Heart right ventricle (tissue), 16 donors: Measurements from ENCODE around the gene TULP4. TPM values are rescaled to one million over a fixed set of nuclear protein-coding genes. Genes with fewer than 3 reads are reported as not detected.

Experiments used
- ATAC-seq, 8 donors: fragments of 200-7000 bp; cut with Tn5 transposase; one replicate each; pipeline ENCODE4 v1.9.1; 2020; ENCODE audit warnings: mild to moderate bottlenecking in 8 of 8, moderate library complexity in 8 of 8, moderate number of reproducible peaks in 1 of 8
- DNase-seq, 2 donors: peaks; one replicate each; pipeline ENCODE4 v3.0.0-alpha.2; 2020
- H3K27ac ChIP-seq, 10 donors: fragments of 200-600 bp; sonication (generic) in 2 of 10; one replicate each; pipeline versions ENCODE4 v1.5.0 to v1.8.0; 2020 to 2022; ENCODE audit warnings: mild to moderate bottlenecking in 3 of 10
- H3K27me3 ChIP-seq, 7 donors: fragments of 200-600 bp; one replicate each; pipeline ENCODE4 v1.8.0; 2021 to 2022; ENCODE audit warnings: mild to moderate bottlenecking in 2 of 7
- H3K36me3 ChIP-seq, 9 donors: fragments of 200-600 bp; sonication (generic) in 1 of 9; one replicate each; pipeline versions ENCODE4 v1.5.0 to v1.8.0; 2020 to 2022; ENCODE audit warnings: mild to moderate bottlenecking in 2 of 9
- H3K4me1 ChIP-seq, 9 donors: fragments of 200-600 bp; sonication (generic) in 1 of 9; one replicate each; pipeline versions ENCODE4 v1.5.0 to v1.8.0; 2020 to 2022; ENCODE audit warnings: mild to moderate bottlenecking in 4 of 9
- H3K4me3 ChIP-seq, 10 donors: fragments of 200-600 bp; sonication (generic) in 2 of 10; one replicate each; pipeline versions ENCODE4 v1.5.0 to v1.8.0; 2020 to 2022; ENCODE audit warnings: mild to moderate bottlenecking in 7 of 10, moderate library complexity in 2 of 10
- H3K9me3 ChIP-seq, 11 donors: fragments of 200-600 bp in 10 of 11; sonication (generic) in 2 of 11; one replicate each; pipeline versions ENCODE4 v1.5.0 to v1.8.0; 2013 to 2022; ENCODE audit warnings: mild to moderate bottlenecking in 2 of 11, control low read depth in 1 of 11, moderate library complexity in 1 of 11
- CTCF ChIP-seq, 9 donors: fragments of 200-600 bp; sonication (generic) in 2 of 9; IDR thresholded peaks; one replicate each; pipeline versions ENCODE4 v1.5.0 to v1.8.0; 2021 to 2022; ENCODE audit warnings: antibody characterized with exemption in 9 of 9, mild to moderate bottlenecking in 5 of 9, moderate library complexity in 1 of 9
- WGBS, 2 donors: extraction: QIAGEN DNeasy Blood & Tissue Kit; methylation state at CpG; one replicate each; pipeline ENCODE4 v1.1.7; 2013; ENCODE audit warnings: inconsistent platforms in 1 of 2; 5-methylcytosine and 5-hydroxymethylcytosine counted together
- intact Hi-C, 10 donors: fragments of 100-400 bp; cut with DNase I; formaldehyde crosslinking; loops; one replicate each; pipeline versions ENCODE4 v1.11.1 to v1.14.2; 2022
- polyA plus RNA-seq, 2 donors: library from polyadenylated mRNA; stranded (reverse); fragments of 200-250 nt; gene quantifications; one replicate each; pipeline ENCODE4 v1.2.3, GENCODE V29; 2013
- total RNA-seq, 10 donors: library from RNA; stranded (reverse); fragmentation: NEBNext Ultra II Directional in 3 of 10; extraction: Animal tissue kit (Norgen Biotek cat#: 25700) in 3 of 10; gene quantifications; one replicate each; pipeline versions ENCODE4 v1.2.1 to v1.2.4, GENCODE V29; 2021 to 2023
- donor health status: Arrhythmogenic right ventricular cardiomyopathy.
- donor health status: ischemic (EF 13 %, LVEDD 7.1; RV severe dilation, severe dysfunction).
- donor health status: healthy with polysubstance abuse.
- donor health status: DM: no; HTN: yes; CAD: no.
- donor health status: DM: no; HTN: no; CAD: no.
- donor health status: ischemic (EF 25% LVEDD 6.9; RV normal size, moderate dysfunction).
- donor health status: ischemic (EF 25% LVEDD 5.7; RV mildly dilated, moderate dysfunction).
- donor health status: healthy.
- donor health status: DM: yes; HTN: yes; CAD: no.
- donor health status: Ischemic cardiomyopathy.
- donor health status: ischemic (EF 35%, LVEDD 5.7; RV mildly dilated, moderate dysfunction).
- donor health status: nonischemic (EF 11% LVEDD 7.7; RV severe dilation, severe dysfunction).
- donor health status: DM: yes; HTN: yes; CAD: no.
- donor health status: PGD.
- donor health status: ischemic (EF 29% LVEDD 5.4; RV normal size, mild dysfunction).
- donor health status: nonischemic (EF 23%, LVEDD 6.1; RV moderate dilation, normal function).

TULP4 gene
- total and polyA plus RNA-seq, 12 donors = 2.1 to 127 (median 99.2) TPM

GRCh38 chr6:158309814-158310213, 2.5 kb upstream of the TULP4 start:
- WGBS, 2 donors = 88 to 98% methylated on average over 5 of the region's 5 CpGs

GRCh38 chr6:158311193-158311592, 1.1 kb upstream of the TULP4 start:
- H3K4me1 ChIP-seq = peaks cover 0 to 8% (median 0%) of the 10 kb centered on the region in 9 donors
- H3K4me3 ChIP-seq = no peak overlapping the region
- 60 to 72% methylated on average over 8 of the region's 8 CpGs for WGBS, 2 donors
- TF ChIP-seq CTCF (IDR thresholded peaks at IDR 0.05) = no peak
- intact Hi-C loops = no loop called here
- peaks cover 0 to 9% (median 0%) of the 10 kb centered on the region in 11 donors for H3K9me3 ChIP-seq
- DNase-seq (peak in 1 of 2 donors; percentile 25), ATAC-seq (peak in 5 of 8 donors; percentile 20 to 86 (median 68))
- H3K36me3 ChIP-seq = peaks cover 0 to 44% (median 0%) of the 10 kb centered on the region in 9 donors
- peak overlapping the region in 1 of 10 donors; percentile 1 for H3K27ac ChIP-seq
- no peaks in the 10 kb centered on the region for H3K27me3 ChIP-seq

More at GRCh38 chr6:158309814-158310213, 2.5 kb upstream of the TULP4 start:
- no peaks in the 10 kb centered on the region for H3K9me3 ChIP-seq
- no peak overlapping the region for H3K27ac ChIP-seq
- H3K36me3 ChIP-seq = peaks cover 0 to 38% (median 0%) of the 10 kb centered on the region in 9 donors
- intact Hi-C loops = no loop called here
- no peak for TF ChIP-seq CTCF (IDR thresholded peaks at IDR 0.05)
- no peak overlapping the region for H3K4me3 ChIP-seq
- H3K4me1 ChIP-seq = peaks cover 0 to 8% (median 0%) of the 10 kb centered on the region in 9 donors
- H3K27me3 ChIP-seq = no peaks in the 10 kb centered on the region
- ATAC-seq (no peak), DNase-seq (no peak)

GRCh38 chr6:158311626-158312025, 639 bp upstream of the TULP4 start:
- no peak for TF ChIP-seq CTCF (IDR thresholded peaks at IDR 0.05)
- WGBS, 2 donors = 68 to 70% methylated on average over 4 of the region's 4 CpGs
- peaks cover 0 to 8% (median 0%) of the 10 kb centered on the region in 9 donors for H3K4me1 ChIP-seq
- H3K9me3 ChIP-seq = peaks cover 0 to 13% (median 1%) of the 10 kb centered on the region in 11 donors
- DNase-seq = no peak
- intact Hi-C loops = no loop called here
- ATAC-seq = no peak
- H3K36me3 ChIP-seq = peaks cover 0 to 44% (median 0%) of the 10 kb centered on the region in 9 donors
- H3K27me3 ChIP-seq = no peaks in the 10 kb centered on the region
- H3K27ac ChIP-seq = peak overlapping the region in 1 of 10 donors; percentile 1
- H3K4me3 ChIP-seq = no peak overlapping the region

- WGBS, 2 donors = 94% methylated on average over 11 of the region's 11 CpGs
- ATAC-seq = no peak
- peaks cover 0 to 44% (median 0%) of the 10 kb centered on the region in 9 donors for H3K36me3 ChIP-seq
- H3K4me3 ChIP-seq = no peak overlapping the region
- H3K9me3 ChIP-seq = peaks cover 0 to 18% (median 6%) of the 10 kb centered on the region in 11 donors
- no peak for DNase-seq
- H3K4me1 ChIP-seq = peaks cover 0 to 8% (median 0%) of the 10 kb centered on the region in 9 donors
- H3K27ac ChIP-seq = no peak overlapping the region
- no peak for TF ChIP-seq CTCF (IDR thresholded peaks at IDR 0.05)
- H3K27me3 ChIP-seq = no peaks in the 10 kb centered on the region
- intact Hi-C loops = no loop called here
These were observed 570 bp downstream of the TULP4 start for GRCh38 chr6:158312672-158313397.
